GM12878 (cell line): ENCODE data around the gene MEF2D. TPM values are rescaled to one million over a fixed set of nuclear protein-coding genes. Genes with fewer than 3 reads are reported as not detected.

ENCODE experiments used
- ATAC-seq: fragments of 200-7000 bp; cut with Tn5 transposase; 3 replicates; pipeline ENCODE4 v1.9.1; 2020; ENCODE audit warnings: mild to moderate bottlenecking, moderate library complexity
- BruUV-seq: library from RNA; stranded (reverse); fragments of 400-500 nt; replicated peaks from 2 replicates; lab custom pipeline; 2021; lab: Mats Ljungman, UMichigan
- CTCF ChIA-PET: fragments of 300-600 bp; sonication (Branson Sonifier 250); formaldehyde crosslinking; extraction: SDS; loops from one replicate; lab custom pipeline; 2021; ENCODE audit warnings: inconsistent platforms; lab: Yijun Ruan, JAX
- POLR2A ChIA-PET: fragments of 350-600 bp; formaldehyde crosslinking; extraction: SDS; loops from one replicate; lab custom pipeline; 2021; ENCODE audit warnings: inconsistent platforms; lab: Charles Lee
- RAD21 ChIA-PET: fragments of 300-600 bp; sonication (Branson Sonifier 250); formaldehyde crosslinking; loops from one replicate; lab custom pipeline; 2023; ENCODE audit warnings: antibody characterized with exemption; ENCODE audit not compliant: unreplicated experiment; lab: Charles Lee
- SMC1A ChIA-PET: fragments of 300-600 bp; sonication (Branson Sonifier 250); formaldehyde crosslinking; loops from one replicate; lab custom pipeline; 2023; ENCODE audit not compliant: unreplicated experiment, uncharacterized antibody; lab: Charles Lee
- DNase-seq: peaks from one replicate; pipeline ENCODE4 v3.0.0-alpha.2; 2011; ENCODE audit warnings: low read depth, low spot score
- FAIRE-seq: peaks from 3 replicates; lab custom pipeline; 2011; peaks lifted over from hg19 to GRCh38; lab: Jason Lieb, UNC
- H2AFZ ChIP-seq: 2 replicates; pipeline ENCODE4 v1.6.0; 2011; ENCODE audit warnings: low read depth, low read length, control low read depth; ENCODE audit not compliant: control insufficient read depth
- H3K27ac ChIP-seq: 2 replicates; pipeline ENCODE4 v1.5.1; 2011; ENCODE audit warnings: control low read depth; ENCODE audit not compliant: control insufficient read depth, insufficient read depth
- H3K27me3 ChIP-seq, 2 experiments: replicated peaks in 1 of 2; 2 replicates each; pipeline versions ENCODE4 v1.6.0 to v1.6.1; 2011; ENCODE audit warnings: low read length in 1 of 2; ENCODE audit not compliant: control insufficient read depth in 2 of 2, insufficient read depth in 2 of 2
- H3K36me3 ChIP-seq, 2 experiments: 2 replicates each; pipeline ENCODE4 v1.5.1; 2011; ENCODE audit warnings: low read length in 1 of 2; ENCODE audit not compliant: control insufficient read depth in 2 of 2, insufficient read depth in 2 of 2
- H3K4me1 ChIP-seq: 2 replicates; pipeline ENCODE4 v1.6.1; 2011; ENCODE audit warnings: mild to moderate bottlenecking, low read length, moderate library complexity, mixed read lengths; ENCODE audit not compliant: control insufficient read depth, insufficient read depth
- H3K4me2 ChIP-seq: 2 replicates; pipeline ENCODE4 v1.6.0; 2011; ENCODE audit warnings: control low read depth; ENCODE audit not compliant: control insufficient read depth, insufficient read depth
- H3K4me3 ChIP-seq: fragments of 200-600 bp; sonication (generic); 2 replicates; pipeline ENCODE4 v1.5.1; 2016
- H3K79me2 ChIP-seq: 2 replicates; pipeline ENCODE4 v1.6.0; 2011; ENCODE audit warnings: low read length; ENCODE audit not compliant: control insufficient read depth, insufficient read depth
- H3K9ac ChIP-seq: 2 replicates; pipeline ENCODE4 v1.8.0; 2011; ENCODE audit warnings: low read length, control low read depth, mixed read lengths; ENCODE audit not compliant: control insufficient read depth, insufficient read depth
- H3K9me3 ChIP-seq: replicated peaks from 3 replicates; pipeline ENCODE4 v1.5.1; 2011; ENCODE audit warnings: mild to moderate bottlenecking, low read length; ENCODE audit not compliant: control insufficient read depth, insufficient read depth
- H4K20me1 ChIP-seq: 2 replicates; pipeline ENCODE4 v1.6.0; 2011; ENCODE audit not compliant: control insufficient read depth, insufficient read depth
- CBX5 ChIP-seq: sonication (generic); IDR thresholded peaks from 2 replicates; pipeline ENCODE4 v1.6.1; 2016; ENCODE audit warnings: low read depth, moderate library complexity, mild to moderate bottlenecking, inconsistent platforms
- EGR1 ChIP-seq, 2 experiments: IDR thresholded peaks; 1 replicate in 1 of 2; 2 replicates in 1 of 2; pipeline ENCODE4 v1.6.1; 2011 to 2012; ENCODE audit warnings: low read depth in 2 of 2, low read length in 2 of 2, borderline replicate concordance in 1 of 2, mild to moderate bottlenecking in 1 of 2, moderate library complexity in 1 of 2
- ESRRA ChIP-seq: IDR thresholded peaks from 2 replicates; pipeline ENCODE4 v1.6.1; 2012; ENCODE audit warnings: mild to moderate bottlenecking, low read length, improper control_type of control experiment
- FOS ChIP-seq: IDR thresholded peaks from 3 replicates; pipeline ENCODE4 v1.6.1; 2011; ENCODE audit warnings: borderline replicate concordance; ENCODE audit not compliant: insufficient read length; ENCODE audit errors: extremely low read depth
- MXI1 ChIP-seq: fragments of 150-350 bp; IDR thresholded peaks from 2 replicates; pipeline ENCODE4 v1.6.1; 2011; ENCODE audit warnings: low read depth, mild to moderate bottlenecking, inconsistent platforms, low read length, improper control_type of control experiment
- MYB ChIP-seq: fragments of 150-350 bp; IDR thresholded peaks from 2 replicates; pipeline ENCODE4 v1.6.1; 2014; ENCODE audit warnings: mild to moderate bottlenecking, low read depth, low read length, borderline replicate concordance
- NFYA ChIP-seq: IDR thresholded peaks from 2 replicates; pipeline ENCODE4 v1.6.1; 2011; ENCODE audit warnings: low read depth, mild to moderate bottlenecking, low read length, improper control_type of control experiment, borderline replicate concordance
- POLR2AphosphoS5 ChIP-seq: IDR thresholded peaks from 2 replicates; pipeline ENCODE4 v1.6.1; 2011; ENCODE audit warnings: mild to moderate bottlenecking, low read length, inconsistent platforms
- RAD21 ChIP-seq: IDR thresholded peaks from 2 replicates; pipeline ENCODE4 v1.6.1; 2011; ENCODE audit warnings: mild to moderate bottlenecking, low read depth, low read length, moderate library complexity; ENCODE audit not compliant: insufficient read depth
- RB1 ChIP-seq: fragments of 450-650 bp; formaldehyde crosslinking; IDR thresholded peaks from 2 replicates; pipeline ENCODE4 v1.6.1; 2017; ENCODE audit warnings: mild to moderate bottlenecking, borderline replicate concordance
- RELB ChIP-seq: fragments of 450-650 bp; IDR thresholded peaks from 2 replicates; pipeline ENCODE4 v1.6.1; 2017; ENCODE audit warnings: low read depth, mild to moderate bottlenecking, moderate library complexity
- SMC3 ChIP-seq: IDR thresholded peaks from 2 replicates; pipeline ENCODE4 v1.6.1; 2011; ENCODE audit warnings: low read length, improper control_type of control experiment, borderline replicate concordance
- YBX1 ChIP-seq: fragments of 450-650 bp; IDR thresholded peaks from 2 replicates; pipeline ENCODE4 v1.6.1; 2016; ENCODE audit warnings: antibody characterized with exemption
- YY1 ChIP-seq: IDR thresholded peaks from 2 replicates; pipeline ENCODE4 v1.6.1; 2011; ENCODE audit warnings: low read depth, mild to moderate bottlenecking, low read length
- ZBED1 ChIP-seq: IDR thresholded peaks from 2 replicates; pipeline ENCODE4 v1.6.1; 2016; ENCODE audit warnings: borderline replicate concordance
- ZZZ3 ChIP-seq: IDR thresholded peaks from 2 replicates; pipeline ENCODE4 v1.6.1; 2011; ENCODE audit warnings: low read depth; ENCODE audit not compliant: control insufficient read depth, insufficient read length
- WGBS: methylation state at CpG from one replicate; pipeline ENCODE4 v1.1.6; 2016; ENCODE audit warnings: low lambda C conversion rate; ENCODE audit not compliant: insufficient replicate concordance, insufficient coverage; ENCODE audit errors: missing lambda C conversion rate; 5-methylcytosine and 5-hydroxymethylcytosine counted together
- in situ Hi-C: fragments of 300-500 bp; cut with MboI; formaldehyde crosslinking; loops from 9 replicates; pipeline ENCODE4 v1.14.3; 2018; ENCODE audit warnings: mixed read lengths
- intact Hi-C: fragments of 100-400 bp; cut with micrococcal nuclease; formaldehyde crosslinking; loops from one replicate; pipeline ENCODE4 v1.14.2; 2022; ENCODE audit not compliant: unreplicated experiment
- polyA plus RNA-seq, 11 experiments: library from polyadenylated mRNA; depleted of rRNA in 4 of 11; unstranded in 6 of 11; stranded (reverse) in 5 of 11; fragments of >200 nt; fragmentation: Nextera tagmentation in 4 of 11; fragmentation: Illumina TruSeq in 1 of 11; extraction: Ambion mirVana in 4 of 11; extraction: Trizol in 1 of 11; gene quantifications; 1 replicate in 1 of 11; 2 replicates in 10 of 11; pipeline versions ENCODE4 v1.2.1 to v1.2.3, GENCODE V29; 2011 to 2016; ENCODE audit warnings: inconsistent platforms in 2 of 11, missing spikeins in 2 of 11, low read depth in 1 of 11
- total RNA-seq, 4 experiments: library from RNA; depleted of rRNA in 3 of 4; stranded (reverse); fragments of >200 nt in 3 of 4; fragmentation: Illumina TruSeq in 1 of 4; extraction: Trizol in 1 of 4; gene quantifications; 2 replicates each; pipeline versions ENCODE4 v1.2.1 to v1.2.3, GENCODE V29; 2013 to 2021
- TF ChIP-seq, protein P1 (sequence below): fragments of 450-650 bp; IDR thresholded peaks from 2 replicates; pipeline ENCODE4 v1.6.1; 2014; ENCODE audit warnings: mild to moderate bottlenecking
- TF ChIP-seq, protein P2 (sequence below): IDR thresholded peaks from 2 replicates; pipeline ENCODE4 v1.6.1; 2011; ENCODE audit warnings: borderline replicate concordance, low read depth, mild to moderate bottlenecking, moderate library complexity, mixed read lengths, low read length; ENCODE audit not compliant: insufficient read depth; ENCODE audit errors: extremely low read length
- TF ChIP-seq, protein P3 (sequence below): IDR thresholded peaks from 2 replicates; pipeline ENCODE4 v1.6.1; 2011; ENCODE audit warnings: borderline replicate concordance, low read depth, mild to moderate bottlenecking, moderate library complexity, low read length; ENCODE audit not compliant: insufficient read depth, poor library complexity, severe bottlenecking

The MEF2D gene
- total and polyA plus RNA-seq, 10 of the 15 experiments (the other 5 are each of a cell fraction or from before 2014, with no cell fraction given): 0.61 to 53.0 (median 15.2) TPM

GRCh38 chr1:156524481-156524869 is 23.9 kb upstream of the MEF2D start:
- Histone ChIP-seq H3K79me2 (no peaks in the 10 kb centered on the region), H3K4me3 (peak overlapping the region; percentile 54; the same call in 1 of the 2 replicates), H3K4me1 (peaks cover 24% of the 10 kb centered on the region), H3K27me3 (no peaks in the 10 kb centered on the region), H3K36me3 (no peaks in the 10 kb centered on the region), H2AFZ (peak overlapping the region; percentile 59), H3K9me3 (no peaks in the 10 kb centered on the region), H3K27ac (peak overlapping the region; percentile 76), H4K20me1 (no peaks in the 10 kb centered on the region), H3K9ac (peak overlapping the region; percentile 65), H3K4me2 (peak overlapping the region; percentile 89)
- in situ Hi-C loops: no loop called here
- FAIRE-seq: peak; percentile 68
- BruUV-seq: no TSS peak
- WGBS: 31% methylated on average over 3 of the region's 3 CpGs
- intact Hi-C loops: no loop called here
- ATAC-seq: peak; percentile 69
- RAD21 ChIA-PET: interaction anchor here (0.7 to 4.4 kb wide), 14 partner anchors 10 to 395 kb away, joined by 3 to 28 read pairs (median 4); no protein-coding TSS in a partner anchor
- POLR2A ChIA-PET: interaction anchor here (0.7 to 2.9 kb wide), 18 partner anchors 8 to 136 kb away, joined by 3 to 25 read pairs (median 6); partner anchors contain the start of genes MEF2D and NAXE
- no peak for DNase-seq
- SMC1A ChIA-PET: interaction anchor here (0.7 to 3.4 kb wide), 16 partner anchors 8 to 76 kb away, joined by 3 to 29 read pairs (median 6); no protein-coding TSS in a partner anchor
- CTCF ChIA-PET: interaction anchor here (0.7 to 3.3 kb wide), 20 partner anchors 12 to 203 kb away, joined by 3 to 17 read pairs (median 4); partner anchors contain the start of gene TTC24
- TF ChIP-seq, protein P1, sequence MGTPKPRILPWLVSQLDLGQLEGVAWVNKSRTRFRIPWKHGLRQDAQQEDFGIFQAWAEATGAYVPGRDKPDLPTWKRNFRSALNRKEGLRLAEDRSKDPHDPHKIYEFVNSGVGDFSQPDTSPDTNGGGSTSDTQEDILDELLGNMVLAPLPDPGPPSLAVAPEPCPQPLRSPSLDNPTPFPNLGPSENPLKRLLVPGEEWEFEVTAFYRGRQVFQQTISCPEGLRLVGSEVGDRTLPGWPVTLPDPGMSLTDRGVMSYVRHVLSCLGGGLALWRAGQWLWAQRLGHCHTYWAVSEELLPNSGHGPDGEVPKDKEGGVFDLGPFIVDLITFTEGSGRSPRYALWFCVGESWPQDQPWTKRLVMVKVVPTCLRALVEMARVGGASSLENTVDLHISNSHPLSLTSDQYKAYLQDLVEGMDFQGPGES: no peak
- TF ChIP-seq EGR1 (IDR thresholded peaks at IDR 0.05; ENCODE audit: borderline replicate concordance in 1 of 2, low read depth in 2 of 2, low read length in 2 of 2): no peak
- no peak for TF ChIP-seq ESRRA
- TF ChIP-seq CBX5: no peak
- no peak for TF ChIP-seq NFYA
- TF ChIP-seq RELB: no peak
- peak; percentile 83; the same call in 1 of the 2 replicates for TF ChIP-seq ZBED1
- no peak for TF ChIP-seq FOS
- no peak for TF ChIP-seq RB1
- no peak for TF ChIP-seq ZZZ3
- no peak for TF ChIP-seq SMC3
- TF ChIP-seq YY1: peak; percentile 71
- TF ChIP-seq RAD21: no peak
- TF ChIP-seq, protein P2, sequence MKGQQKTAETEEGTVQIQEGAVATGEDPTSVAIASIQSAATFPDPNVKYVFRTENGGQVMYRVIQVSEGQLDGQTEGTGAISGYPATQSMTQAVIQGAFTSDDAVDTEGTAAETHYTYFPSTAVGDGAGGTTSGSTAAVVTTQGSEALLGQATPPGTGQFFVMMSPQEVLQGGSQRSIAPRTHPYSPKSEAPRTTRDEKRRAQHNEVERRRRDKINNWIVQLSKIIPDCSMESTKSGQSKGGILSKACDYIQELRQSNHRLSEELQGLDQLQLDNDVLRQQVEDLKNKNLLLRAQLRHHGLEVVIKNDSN: no peak
- TF ChIP-seq MYB: no peak
- TF ChIP-seq YBX1: no peak
- TF ChIP-seq POLR2AphosphoS5: no peak
- TF ChIP-seq, protein P3, sequence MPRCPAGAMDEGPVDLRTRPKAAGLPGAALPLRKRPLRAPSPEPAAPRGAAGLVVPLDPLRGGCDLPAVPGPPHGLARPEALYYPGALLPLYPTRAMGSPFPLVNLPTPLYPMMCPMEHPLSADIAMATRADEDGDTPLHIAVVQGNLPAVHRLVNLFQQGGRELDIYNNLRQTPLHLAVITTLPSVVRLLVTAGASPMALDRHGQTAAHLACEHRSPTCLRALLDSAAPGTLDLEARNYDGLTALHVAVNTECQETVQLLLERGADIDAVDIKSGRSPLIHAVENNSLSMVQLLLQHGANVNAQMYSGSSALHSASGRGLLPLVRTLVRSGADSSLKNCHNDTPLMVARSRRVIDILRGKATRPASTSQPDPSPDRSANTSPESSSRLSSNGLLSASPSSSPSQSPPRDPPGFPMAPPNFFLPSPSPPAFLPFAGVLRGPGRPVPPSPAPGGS: no peak
- no peak for TF ChIP-seq MXI1
